ENCODE results near the gene PARP8.

- TF ChIP-seq CREM (IDR thresholded peaks at IDR 0.05; ENCODE audit: low read depth) (no peak), SMAD1 (IDR thresholded peaks at IDR 0.05; ENCODE audit: low read depth, low read length, partially characterized antibody) (no peak), BRF2 (IDR thresholded peaks at IDR 0.05; ENCODE audit: borderline replicate concordance, insufficient read depth, insufficient read length) (no peak), CTCF (IDR thresholded peaks at IDR 0.05 in 2 of 3, conservative IDR thresholded peaks at IDR 0.05 in 1 of 3; ENCODE audit: insufficient read depth in 2 of 3, low read depth in 1 of 3, low read length in 3 of 3) (no peak), SUPT5H (IDR thresholded peaks at IDR 0.05) (no peak), POLR2A (conservative IDR thresholded peaks at IDR 0.05) (no peak), IRF9 (tag; IDR thresholded peaks at IDR 0.05) (no peak), STAT6 (CRISPR knock-in tag; IDR thresholded peaks at IDR 0.05) (no peak), REST (IDR thresholded peaks at IDR 0.05; ENCODE audit: borderline replicate concordance) (no peak), REST (CRISPR knock-in tag; IDR thresholded peaks at IDR 0.05; ENCODE audit: low read depth) (no peak), MYBL2 (IDR thresholded peaks at IDR 0.05; ENCODE audit: low read depth) (no peak), MYBL2 (CRISPR knock-in tag; IDR thresholded peaks at IDR 0.05; ENCODE audit: borderline replicate concordance) (no peak), USF2 (CRISPR knock-in tag; IDR thresholded peaks at IDR 0.05) (no peak)
Measured at GRCh38 chr5:50814556-50814955, 148.1 kb downstream of the PARP8 start.
